GM21528 (cell line): ENCODE measurements around the gene ADAMTSL5.
"Not testable (repeated sequence)": the region's sequence is repeated elsewhere in the genome, so short reads cannot be mapped to it uniquely, and the experiment has no call there.

Source experiments
- ATAC-seq: cut with Tn5 transposase; IDR thresholded peaks from one replicate; pipeline ENCODE4 v1.9.1; 2021; ENCODE audit warnings: mild to moderate bottlenecking, moderate library complexity; ENCODE audit not compliant: unreplicated experiment, low FRiP score

The ADAMTSL5 gene

GRCh38 chr19:1512671-1513498 is at the start of gene ADAMTSL5:
Gene ADAMTSL5 (minus strand): TSS chr19:1513019. CDS start chr19:1510943, 2,076 bp downstream.
- ATAC-seq, result no peak

GRCh38 chr19:1561236-1561842 is 48.5 kb upstream of the ADAMTSL5 start:
- ATAC-seq, result no peak

GRCh38 chr19:1560286-1560882 is 47.6 kb upstream of the ADAMTSL5 start:
- no peak for ATAC-seq

GRCh38 chr19:1558552-1558951 is 45.7 kb upstream of the ADAMTSL5 start:
- ATAC-seq, result no peak

- ATAC-seq, result no peak
Observed at GRCh38 chr19:1556390-1557070, 43.7 kb upstream of the ADAMTSL5 start.

GRCh38 chr19:1555487-1556389 is 42.9 kb upstream of the ADAMTSL5 start:
- ATAC-seq, result no peak

GRCh38 chr19:1554968-1555367 is 42.1 kb upstream of the ADAMTSL5 start:
- no peak for ATAC-seq

GRCh38 chr19:1553415-1553814 is 40.6 kb upstream of the ADAMTSL5 start:
- ATAC-seq, result no peak

- ATAC-seq, result no peak
Observed at GRCh38 chr19:1551068-1552040, 38.5 kb upstream of the ADAMTSL5 start.

GRCh38 chr19:1549332-1549945 is 36.6 kb upstream of the ADAMTSL5 start:
- ATAC-seq, result no peak

GRCh38 chr19:1540365-1540925 is 27.6 kb upstream of the ADAMTSL5 start:
- no peak for ATAC-seq

- ATAC-seq, result not testable (repeated sequence)
Observed at GRCh38 chr19:1539749-1540148, 26.9 kb upstream of the ADAMTSL5 start.

GRCh38 chr19:1538978-1539377 is 26.2 kb upstream of the ADAMTSL5 start:
- no peak for ATAC-seq

- ATAC-seq, result not testable (repeated sequence)
Observed at GRCh38 chr19:1535699-1536098, 22.9 kb upstream of the ADAMTSL5 start.

GRCh38 chr19:1534972-1535371 is 22.2 kb upstream of the ADAMTSL5 start:
- ATAC-seq, result no peak

- no peak for ATAC-seq
Observed at GRCh38 chr19:1533510-1534150, 20.8 kb upstream of the ADAMTSL5 start.

GRCh38 chr19:1532003-1532402 is 19.2 kb upstream of the ADAMTSL5 start:
- ATAC-seq, result no peak

GRCh38 chr19:1531587-1531986 is 18.8 kb upstream of the ADAMTSL5 start:
- ATAC-seq, result no peak
